Cardiac fibroblast (primary cell): ENCODE data around the gene DOCK4.

Experiments
- DNase-seq, 2 donors: peaks; one replicate each; pipeline versions ENCODE4 v3.0.0 to v3.0.0-alpha.2; 2010; ENCODE audit warnings: low read depth in 2 of 2
- H3K4me3 ChIP-seq, 2 donors: replicated peaks in 1 of 2; 1 replicate in 1 of 2; 2 replicates in 1 of 2; pipeline ENCODE4 v1.5.1; 2011; ENCODE audit warnings: low read depth in 2 of 2, low read length in 2 of 2, mild to moderate bottlenecking in 2 of 2, moderate library complexity in 1 of 2
- CTCF ChIP-seq: IDR thresholded peaks from one replicate; pipeline ENCODE4 v1.5.1; 2011; ENCODE audit warnings: low read depth, mild to moderate bottlenecking, low read length, inconsistent platforms

DOCK4 gene

GRCh38 chr7:111749625-111750024, 456.6 kb downstream of the DOCK4 start:
- no peak for DNase-seq
- no peak overlapping the region for H3K4me3 ChIP-seq
- no peak for TF ChIP-seq CTCF

- no peak for TF ChIP-seq CTCF
These were observed 458.5 kb downstream of the DOCK4 start for GRCh38 chr7:111747718-111748117.

GRCh38 chr7:111746950-111747349, 459.2 kb downstream of the DOCK4 start:
- no peak for TF ChIP-seq CTCF
- no peak for DNase-seq
- H3K4me3 ChIP-seq = no peak overlapping the region

More at GRCh38 chr7:111747718-111748117, 458.5 kb downstream of the DOCK4 start:
- no peak for DNase-seq
- no peak overlapping the region for H3K4me3 ChIP-seq

- DNase-seq = peak; percentile 38 to 71
- TF ChIP-seq CTCF = no peak
- H3K4me3 ChIP-seq = no peak overlapping the region
These were observed 461.6 kb downstream of the DOCK4 start for GRCh38 chr7:111744501-111745155.

GRCh38 chr7:111743244-111743847, 462.9 kb downstream of the DOCK4 start:
- no peak for TF ChIP-seq CTCF
- H3K4me3 ChIP-seq = no peak overlapping the region
- no peak for DNase-seq

- peak; percentile 85 to 86 for DNase-seq
- no peak overlapping the region for H3K4me3 ChIP-seq
- TF ChIP-seq CTCF = peak; percentile 65
These were observed 464.4 kb downstream of the DOCK4 start for GRCh38 chr7:111741811-111742240.
